ENCODE data around the gene AUNIP. TPM values are rescaled to one million over a fixed set of nuclear protein-coding genes. Genes with fewer than 3 reads are reported as not detected.
A peak's percentile ranks its signal among the peaks of the same experiment; 100 is the strongest.

AUNIP gene
- total RNA-seq, 1 donor from 2014 or later, result 7.2 TPM

DNA sequence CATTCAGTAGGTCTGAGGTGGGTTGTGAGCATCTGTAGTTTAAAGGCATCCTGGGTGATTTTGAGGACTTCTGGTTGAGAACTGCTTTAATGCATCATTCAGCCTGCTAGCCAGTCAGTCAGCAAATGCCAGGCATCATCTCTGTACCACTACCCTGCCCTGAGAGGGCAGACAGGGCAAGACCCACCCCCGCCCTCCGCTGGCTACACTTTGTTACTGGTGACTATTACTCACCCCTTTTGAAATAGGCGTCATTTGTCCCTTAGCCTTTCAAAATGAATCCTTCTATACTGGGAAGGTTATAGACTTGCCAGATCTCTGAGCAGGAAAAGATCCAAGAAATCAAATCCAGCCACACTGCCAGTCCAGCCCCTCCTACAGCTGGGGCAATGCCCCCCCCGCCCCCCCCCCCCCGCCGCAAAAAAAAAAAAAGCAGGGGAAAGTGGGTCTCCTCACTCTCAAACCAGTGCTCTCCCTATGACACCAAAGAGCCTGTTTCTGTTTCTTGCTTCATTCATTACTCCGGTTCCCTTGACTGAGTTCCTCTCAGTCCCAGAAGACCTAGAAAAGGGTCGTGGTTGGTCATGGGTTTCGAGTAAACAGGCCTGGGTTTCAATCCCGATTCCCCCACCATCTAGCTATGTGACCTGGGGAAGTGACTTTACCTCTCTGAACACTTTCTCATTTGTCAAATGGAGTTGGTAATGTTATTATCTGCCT, 54.9 kb downstream of the AUNIP start:
- no peak overlapping the region for H3K4me3 Mint-ChIP-seq
- TF ChIP-seq, protein P1, sequence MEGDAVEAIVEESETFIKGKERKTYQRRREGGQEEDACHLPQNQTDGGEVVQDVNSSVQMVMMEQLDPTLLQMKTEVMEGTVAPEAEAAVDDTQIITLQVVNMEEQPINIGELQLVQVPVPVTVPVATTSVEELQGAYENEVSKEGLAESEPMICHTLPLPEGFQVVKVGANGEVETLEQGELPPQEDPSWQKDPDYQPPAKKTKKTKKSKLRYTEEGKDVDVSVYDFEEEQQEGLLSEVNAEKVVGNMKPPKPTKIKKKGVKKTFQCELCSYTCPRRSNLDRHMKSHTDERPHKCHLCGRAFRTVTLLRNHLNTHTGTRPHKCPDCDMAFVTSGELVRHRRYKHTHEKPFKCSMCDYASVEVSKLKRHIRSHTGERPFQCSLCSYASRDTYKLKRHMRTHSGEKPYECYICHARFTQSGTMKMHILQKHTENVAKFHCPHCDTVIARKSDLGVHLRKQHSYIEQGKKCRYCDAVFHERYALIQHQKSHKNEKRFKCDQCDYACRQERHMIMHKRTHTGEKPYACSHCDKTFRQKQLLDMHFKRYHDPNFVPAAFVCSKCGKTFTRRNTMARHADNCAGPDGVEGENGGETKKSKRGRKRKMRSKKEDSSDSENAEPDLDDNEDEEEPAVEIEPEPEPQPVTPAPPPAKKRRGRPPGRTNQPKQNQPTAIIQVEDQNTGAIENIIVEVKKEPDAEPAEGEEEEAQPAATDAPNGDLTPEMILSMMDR (conservative IDR thresholded peaks at IDR 0.05), result no peak
- H3K27ac Mint-ChIP-seq, result no peak overlapping the region
- no peaks in the 10 kb centered on the region for H3K27me3 Mint-ChIP-seq
- no peaks in the 10 kb centered on the region for H3K9me3 Mint-ChIP-seq
- peaks cover 5% of the 10 kb centered on the region for H3K36me3 Mint-ChIP-seq
- peaks cover 21% of the 10 kb centered on the region for H3K4me1 Mint-ChIP-seq (ENCODE audit: unreplicated experiment)
- DNase-seq (ENCODE audit: extremely low spot score, unreplicated experiment), result no peak

DNA sequence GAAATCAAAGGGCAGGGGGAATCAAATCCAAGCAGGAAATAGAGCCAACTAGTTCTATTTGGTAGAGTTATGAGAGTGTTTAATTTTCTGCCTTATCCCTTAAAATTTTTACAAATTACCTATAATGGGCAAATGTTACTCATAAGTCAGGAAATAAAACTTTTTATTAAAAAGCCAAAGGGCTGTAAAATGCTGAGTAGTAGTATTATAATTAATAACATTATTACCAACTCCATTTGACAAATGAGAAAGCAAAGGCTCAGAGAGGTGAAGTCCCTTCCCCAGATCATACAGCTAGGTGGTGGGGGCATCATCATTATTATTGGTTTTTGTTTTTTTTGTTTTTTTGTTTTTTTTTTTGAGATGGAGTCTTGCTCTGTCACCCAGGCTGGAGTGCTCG, 55.9 kb downstream of the AUNIP start:
- H3K4me3 Mint-ChIP-seq, result no peak overlapping the region
- TF ChIP-seq, protein P1 (conservative IDR thresholded peaks at IDR 0.05), result peak; percentile 11
- no peaks in the 10 kb centered on the region for H3K27me3 Mint-ChIP-seq
- peaks cover 25% of the 10 kb centered on the region for H3K4me1 Mint-ChIP-seq (ENCODE audit: unreplicated experiment)
- DNase-seq (ENCODE audit: extremely low spot score, unreplicated experiment), result no peak
- no peak overlapping the region for H3K27ac Mint-ChIP-seq
- no peaks in the 10 kb centered on the region for H3K9me3 Mint-ChIP-seq
- H3K36me3 Mint-ChIP-seq, result peaks cover 5% of the 10 kb centered on the region

DNA sequence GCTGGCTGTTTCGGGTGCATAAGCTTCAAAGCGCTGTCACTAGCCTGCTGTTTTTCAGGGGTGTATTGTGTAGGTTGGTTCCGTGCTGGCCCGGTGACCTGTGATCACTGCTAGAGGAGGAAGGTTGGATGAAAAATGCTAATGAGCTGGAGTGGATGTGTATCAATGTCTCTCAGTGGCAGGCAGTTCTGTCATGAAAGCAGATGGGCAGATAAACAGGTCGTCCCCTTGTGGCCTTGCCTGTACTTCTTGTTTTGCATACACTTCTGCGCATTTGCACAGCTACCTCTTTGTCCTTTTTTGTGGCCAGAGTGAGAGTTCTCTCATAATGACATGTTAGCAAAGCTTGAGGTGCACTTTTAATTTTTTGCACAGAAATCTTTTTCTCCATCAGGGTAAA, 56.3 kb downstream of the AUNIP start:
- H3K36me3 Mint-ChIP-seq, result peaks cover 5% of the 10 kb centered on the region
- H3K27ac Mint-ChIP-seq, result no peak overlapping the region
- TF ChIP-seq, protein P1 (conservative IDR thresholded peaks at IDR 0.05), result peak; percentile 39
- H3K27me3 Mint-ChIP-seq, result no peaks in the 10 kb centered on the region
- no peak for DNase-seq (ENCODE audit: extremely low spot score, unreplicated experiment)
- H3K4me3 Mint-ChIP-seq, result peak overlapping the region; percentile 53
- H3K4me1 Mint-ChIP-seq (ENCODE audit: unreplicated experiment), result peaks cover 29% of the 10 kb centered on the region
- no peaks in the 10 kb centered on the region for H3K9me3 Mint-ChIP-seq

DNA sequence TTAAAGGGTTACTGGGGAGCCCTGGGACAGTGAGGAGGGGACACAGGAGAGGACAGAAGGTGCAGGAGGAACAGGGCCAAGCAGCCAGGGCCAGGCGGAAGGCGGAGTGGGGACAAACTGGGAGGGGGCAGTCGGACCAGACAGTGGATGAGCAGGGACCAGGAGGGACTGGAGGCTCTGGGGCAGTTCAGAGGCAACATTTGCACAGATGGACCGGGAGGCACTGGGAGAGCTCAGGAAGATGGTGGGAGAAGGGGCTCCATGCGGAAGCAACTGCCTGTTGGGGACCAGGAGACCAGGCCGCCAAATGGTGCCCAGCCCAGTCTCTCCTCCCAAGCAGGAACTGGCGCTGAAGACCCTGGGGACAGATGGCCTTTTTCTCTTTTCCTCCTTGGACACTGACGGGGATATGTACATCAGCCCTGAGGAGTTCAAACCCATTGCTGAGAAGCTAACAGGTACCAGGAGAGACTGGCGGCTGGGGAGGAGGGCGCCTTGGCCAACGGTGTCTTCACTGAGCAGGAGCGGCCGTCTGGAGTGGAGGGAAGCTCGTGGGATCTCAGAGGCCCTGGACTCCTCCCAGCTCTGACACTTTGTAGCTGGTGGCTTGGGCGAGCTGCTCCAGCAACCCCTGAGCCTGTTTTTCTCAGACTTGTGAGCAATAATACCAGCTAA, 58.4 kb downstream of the AUNIP start:
- H3K27ac Mint-ChIP-seq, result no peak overlapping the region
- TF ChIP-seq, protein P1 (conservative IDR thresholded peaks at IDR 0.05), result no peak
- H3K27me3 Mint-ChIP-seq, result peaks cover 4% of the 10 kb centered on the region
- no peaks in the 10 kb centered on the region for H3K9me3 Mint-ChIP-seq
- peak overlapping the region; percentile 86 for H3K4me3 Mint-ChIP-seq
- H3K4me1 Mint-ChIP-seq (ENCODE audit: unreplicated experiment), result peaks cover 39% of the 10 kb centered on the region
- H3K36me3 Mint-ChIP-seq, result peaks cover 4% of the 10 kb centered on the region
- DNase-seq (ENCODE audit: extremely low spot score, unreplicated experiment), result no peak

DNA sequence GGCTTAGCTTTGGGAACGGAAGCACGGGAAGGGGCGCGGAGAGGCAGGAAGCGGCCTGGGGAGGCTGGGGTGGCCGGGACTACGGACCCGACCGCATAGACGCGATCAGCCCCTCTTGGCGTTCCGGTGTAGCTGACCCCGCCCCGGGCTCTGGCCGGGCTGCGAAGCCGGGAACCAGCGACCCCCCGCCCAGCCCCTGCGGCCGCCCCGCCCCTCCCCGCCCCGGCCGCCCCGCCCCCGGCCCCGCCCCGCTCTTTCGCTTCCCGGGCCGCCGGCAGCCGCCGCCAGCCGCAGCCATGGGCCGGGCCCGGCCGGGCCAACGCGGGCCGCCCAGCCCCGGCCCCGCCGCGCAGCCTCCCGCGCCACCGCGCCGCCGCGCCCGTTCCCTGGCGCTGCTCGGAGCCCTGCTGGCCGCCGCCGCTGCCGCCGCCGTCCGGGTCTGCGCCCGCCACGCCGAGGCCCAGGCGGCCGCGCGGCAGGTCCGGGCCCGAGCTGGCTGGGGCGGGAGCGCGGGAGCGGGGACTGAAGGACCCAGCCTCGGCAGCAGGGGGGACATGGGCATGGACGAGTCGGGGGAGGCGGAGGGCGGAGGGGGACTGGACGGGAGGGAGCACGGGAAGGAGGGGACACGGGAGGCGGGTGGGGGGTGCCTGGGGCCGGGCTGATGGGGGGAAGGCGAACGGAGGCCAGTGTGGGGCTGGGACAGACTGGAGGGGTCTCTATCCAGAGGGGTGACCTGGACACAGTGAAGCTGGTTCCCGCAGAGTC, 59.1 kb downstream of the AUNIP start, which contains the start of gene SELENON:
Gene SELENON, plus strand, starts transcription at position 259 of the 768 bp plus-strand sequence. Its CDS starts 38 bp downstream, at position 297.
- peaks cover 37% of the 10 kb centered on the region for H3K4me1 Mint-ChIP-seq (ENCODE audit: unreplicated experiment)
- H3K4me3 Mint-ChIP-seq, result peak within 1 kb of the TSS; percentile 86

More for the DNA sequence above, 59.1 kb downstream of the AUNIP start, which contains the start of gene SELENON:
- TF ChIP-seq, protein P1 (conservative IDR thresholded peaks at IDR 0.05), result no peak
- Mint-ChIP-seq H3K9me3 (no peaks in the 10 kb centered on the region), H3K36me3 (no peaks in the 10 kb centered on the region), H3K27ac (peak within 1 kb of the TSS; percentile 36), H3K27me3 (peaks cover 5% of the 10 kb centered on the region)
- no peak for DNase-seq (ENCODE audit: extremely low spot score, unreplicated experiment)
